Parathyroid adenoma (tissue), 2 donors: ENCODE measurements around the gene TNFRSF12A.

ENCODE experiments used
- H2AFZ ChIP-seq: fragments of 300-600 bp; sonication (generic); one replicate; pipeline ENCODE4 v1.7.0; 2017; ENCODE audit warnings: antibody characterized with exemption, mild to moderate bottlenecking
- H3K27ac ChIP-seq: fragments of 300-600 bp; sonication (generic); one replicate; pipeline ENCODE4 v1.7.0; 2017
- H3K27me3 ChIP-seq: fragments of 300-600 bp; sonication (generic); one replicate; pipeline ENCODE4 v1.7.0; 2017; ENCODE audit warnings: low read length; ENCODE audit not compliant: control insufficient read depth, insufficient read depth
- H3K36me3 ChIP-seq: fragments of 300-600 bp; sonication (generic); one replicate; pipeline ENCODE4 v1.7.0; 2017; ENCODE audit warnings: low read length; ENCODE audit not compliant: control insufficient read depth, insufficient read depth
- H3K4me1 ChIP-seq: fragments of 300-600 bp; sonication (generic); one replicate; pipeline ENCODE4 v1.7.0; 2017; ENCODE audit warnings: control low read depth
- H3K4me2 ChIP-seq: fragments of 300-600 bp; sonication (generic); one replicate; pipeline ENCODE4 v1.7.0; 2017; ENCODE audit warnings: low read length
- H3K4me3 ChIP-seq: fragments of 300-600 bp; sonication (generic); one replicate; pipeline ENCODE4 v1.7.0; 2017; ENCODE audit warnings: low read depth, low read length
- H3K79me2 ChIP-seq: fragments of 300-600 bp; sonication (generic); one replicate; pipeline ENCODE4 v1.7.0; 2017; ENCODE audit warnings: control low read depth
- H3K9ac ChIP-seq: fragments of 300-600 bp; sonication (generic); one replicate; pipeline ENCODE4 v1.7.0; 2017; ENCODE audit warnings: mild to moderate bottlenecking
- H3K9me3 ChIP-seq: fragments of 300-600 bp; sonication (generic); one replicate; pipeline ENCODE4 v1.7.0; 2017; ENCODE audit warnings: low read length; ENCODE audit not compliant: control insufficient read depth
- CTCF ChIP-seq: fragments of 300-600 bp; sonication (generic); IDR thresholded peaks from one replicate; pipeline ENCODE4 v1.7.0; 2017; ENCODE audit warnings: antibody characterized with exemption, mild to moderate bottlenecking
- donor health status: primary hyperparathyroidism.

The TNFRSF12A gene

GRCh38 chr16:2992383-2993081 lies 27.6 kb upstream of the TNFRSF12A start:
- Histone ChIP-seq H3K36me3 (no peaks in the 10 kb centered on the region), H3K4me3 (no peak overlapping the region), H3K27me3 (no peaks in the 10 kb centered on the region), H3K4me2 (no peak overlapping the region), H2AFZ (no peak overlapping the region), H3K79me2 (no peaks in the 10 kb centered on the region), H3K9me3 (no peaks in the 10 kb centered on the region), H3K4me1 (no peaks in the 10 kb centered on the region), H3K27ac (no peak overlapping the region), H3K9ac (no peak overlapping the region)
- no peak for TF ChIP-seq CTCF

DNA sequence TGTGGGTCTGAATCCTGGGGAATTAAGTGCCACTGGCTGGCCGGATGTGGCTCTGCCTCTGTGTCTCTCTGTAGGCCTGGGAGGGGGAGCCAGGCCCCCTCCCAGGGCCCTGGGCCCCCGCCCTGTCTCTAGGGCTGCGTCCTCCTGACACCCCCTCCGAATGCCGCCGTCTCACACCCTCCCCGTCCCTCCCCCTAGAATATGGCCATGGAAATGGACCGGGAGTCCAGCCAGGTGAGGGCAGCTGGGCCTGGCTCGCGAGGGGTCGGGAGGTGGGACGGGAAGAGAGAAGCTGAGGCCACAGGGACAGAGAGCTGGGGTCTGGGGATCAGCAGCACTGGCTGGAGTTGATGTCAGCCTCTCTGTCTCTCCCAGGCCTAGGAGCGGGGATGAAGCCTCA lies 23.9 kb upstream of the TNFRSF12A start:
- no peak for TF ChIP-seq CTCF

DNA sequence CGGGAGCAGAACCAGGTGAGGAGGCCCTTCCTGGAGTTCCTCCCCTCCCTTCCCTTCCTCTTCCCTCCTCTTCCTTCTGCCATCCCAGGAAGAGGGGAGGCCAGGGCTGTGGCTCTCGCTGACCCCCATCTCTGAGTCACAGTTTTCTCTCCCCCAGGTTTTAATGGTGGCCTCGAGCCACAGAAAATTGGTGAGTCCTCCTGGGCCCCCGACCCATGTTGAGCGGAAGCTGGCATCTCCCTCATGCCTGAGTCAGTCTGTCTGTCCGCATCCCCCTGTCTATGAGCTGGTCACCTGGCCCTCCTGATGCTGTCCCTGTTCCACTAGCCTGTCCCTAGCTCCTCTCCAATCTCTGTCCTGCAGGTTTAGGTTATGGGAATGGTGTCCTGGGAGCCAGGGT lies 20.2 kb upstream of the TNFRSF12A start:
- Histone ChIP-seq H3K4me3 (no peak overlapping the region), H3K9ac (no peak overlapping the region), H3K27me3 (no peaks in the 10 kb centered on the region), H3K79me2 (no peaks in the 10 kb centered on the region), H3K4me2 (no peak overlapping the region), H3K36me3 (no peaks in the 10 kb centered on the region), H3K27ac (no peak overlapping the region), H3K9me3 (no peaks in the 10 kb centered on the region), H2AFZ (no peak overlapping the region), H3K4me1 (no peaks in the 10 kb centered on the region)
- no peak for TF ChIP-seq CTCF

More for the DNA sequence above, 23.9 kb upstream of the TNFRSF12A start:
- Histone ChIP-seq H3K9ac (no peak overlapping the region), H3K4me2 (no peak overlapping the region), H3K27me3 (no peaks in the 10 kb centered on the region), H2AFZ (no peak overlapping the region), H3K4me1 (no peaks in the 10 kb centered on the region), H3K27ac (no peak overlapping the region), H3K79me2 (no peaks in the 10 kb centered on the region), H3K36me3 (no peaks in the 10 kb centered on the region), H3K9me3 (no peaks in the 10 kb centered on the region), H3K4me3 (no peak overlapping the region)

DNA sequence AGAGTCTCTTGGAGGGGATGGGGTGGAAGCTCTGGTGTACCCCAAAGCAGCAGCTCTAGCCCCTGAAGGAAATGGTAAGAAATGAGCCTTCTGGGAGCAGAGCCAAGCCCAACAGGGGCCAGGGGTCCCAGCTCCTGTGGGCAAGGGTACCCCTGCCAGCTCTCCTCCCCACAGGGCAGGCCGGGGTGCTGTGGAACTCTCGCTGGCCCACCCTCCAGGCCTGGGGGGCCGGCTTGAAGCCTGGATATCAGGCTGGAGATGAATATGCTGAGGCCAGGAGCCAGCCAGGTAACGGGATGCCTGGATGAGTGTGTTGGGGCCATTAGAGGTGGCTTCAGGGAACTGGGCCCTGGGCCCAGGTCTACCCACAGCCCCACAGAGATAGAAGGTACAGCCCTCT lies 19.6 kb upstream of the TNFRSF12A start:
- no peak overlapping the region for H3K9ac ChIP-seq
- H2AFZ ChIP-seq = no peak overlapping the region
- H3K27ac ChIP-seq = no peak overlapping the region
- H3K9me3 ChIP-seq = no peaks in the 10 kb centered on the region
- H3K27me3 ChIP-seq = no peaks in the 10 kb centered on the region
- no peak for TF ChIP-seq CTCF
- no peaks in the 10 kb centered on the region for H3K4me1 ChIP-seq
- no peaks in the 10 kb centered on the region for H3K36me3 ChIP-seq
- H3K4me3 ChIP-seq = no peak overlapping the region
- no peak overlapping the region for H3K4me2 ChIP-seq
- no peaks in the 10 kb centered on the region for H3K79me2 ChIP-seq

DNA sequence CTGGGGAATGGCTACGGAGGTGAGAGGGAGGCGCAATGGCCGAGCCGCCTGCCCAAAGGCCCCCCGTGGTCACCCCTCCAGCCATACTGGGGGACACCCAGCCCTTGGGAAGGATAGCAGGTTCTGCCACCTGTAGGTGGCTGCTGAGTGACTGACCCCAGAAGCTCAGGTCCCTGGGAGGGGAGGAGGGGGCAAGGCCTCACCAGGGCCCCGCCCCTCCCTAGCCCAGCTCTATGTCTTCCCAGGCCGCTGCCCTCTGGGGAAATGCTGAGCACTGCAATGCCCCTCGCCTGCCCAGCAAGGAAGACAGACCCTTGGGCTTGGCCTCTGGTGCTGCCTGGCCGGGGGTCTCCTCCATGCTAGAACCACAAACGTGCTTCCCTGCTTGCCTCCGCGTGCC lies 18.9 kb upstream of the TNFRSF12A start:
- no peak overlapping the region for H3K9ac ChIP-seq
- no peaks in the 10 kb centered on the region for H3K36me3 ChIP-seq
- TF ChIP-seq CTCF = no peak
- no peaks in the 10 kb centered on the region for H3K9me3 ChIP-seq
- H2AFZ ChIP-seq = no peak overlapping the region
- H3K4me1 ChIP-seq = peaks cover 3% of the 10 kb centered on the region
- H3K27me3 ChIP-seq = no peaks in the 10 kb centered on the region
- no peak overlapping the region for H3K4me3 ChIP-seq
- H3K4me2 ChIP-seq = no peak overlapping the region
- no peaks in the 10 kb centered on the region for H3K79me2 ChIP-seq
- no peak overlapping the region for H3K27ac ChIP-seq
